Fibroblast of gingiva (primary cell): Measurements from ENCODE around the gene RGS13.
"Not testable (repeated sequence)": the region's sequence is repeated elsewhere in the genome, so short reads cannot be mapped to it uniquely, and the experiment has no call there.

ENCODE experiments used
- DNase-seq: peaks from one replicate; pipeline ENCODE4 v3.0.0-alpha.2; 2011; ENCODE audit warnings: low read depth

RGS13 gene

GRCh38 chr1:192678099-192678498 is 42.2 kb downstream of the RGS13 start:
- no peak for DNase-seq

GRCh38 chr1:192682335-192682734 is 46.4 kb downstream of the RGS13 start:
- DNase-seq = no peak

GRCh38 chr1:192683081-192683480 is 47.1 kb downstream of the RGS13 start:
- DNase-seq = not testable (repeated sequence)

GRCh38 chr1:192689459-192689858 is 53.5 kb downstream of the RGS13 start:
- no peak for DNase-seq

DNA sequence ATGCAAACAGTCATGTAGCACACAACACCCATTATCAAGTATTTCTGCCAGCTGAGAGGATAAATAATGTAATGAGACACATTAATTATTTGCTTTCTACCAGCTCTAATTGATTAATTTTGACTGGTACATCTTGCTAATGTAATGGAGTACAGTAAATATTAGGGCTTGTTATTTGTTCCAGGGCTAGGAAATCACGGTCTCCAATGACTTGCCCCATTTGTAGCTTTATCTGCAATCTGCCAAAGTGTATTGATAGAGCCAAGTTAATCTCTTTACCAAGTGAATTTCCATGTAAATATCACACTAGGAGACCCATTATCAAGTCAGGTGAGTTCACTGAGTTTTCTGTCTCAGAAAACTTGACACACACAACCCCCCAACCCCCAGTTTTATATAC is 55.1 kb downstream of the RGS13 start:
- no peak for DNase-seq

DNA sequence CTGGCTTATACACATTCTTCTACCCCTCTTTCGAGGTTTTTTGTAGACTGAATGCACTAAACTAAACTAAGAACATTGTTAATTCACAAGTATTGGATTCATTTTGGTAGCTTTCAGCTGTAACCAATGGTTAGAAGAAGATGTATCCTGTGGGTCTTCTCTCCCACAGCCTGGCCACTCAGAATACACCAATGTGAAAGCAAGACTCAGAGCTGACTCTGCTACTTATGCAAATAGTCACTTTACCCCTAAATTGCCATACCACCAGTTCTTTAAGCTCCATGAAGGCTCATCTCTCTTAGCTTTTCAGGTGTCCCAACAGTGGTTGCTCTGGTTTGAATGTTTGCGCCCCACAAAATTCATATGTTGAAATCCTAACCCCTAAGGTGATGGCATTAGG is 60.1 kb downstream of the RGS13 start:
- no peak for DNase-seq

- no peak for DNase-seq
Observed at GRCh38 chr1:192697771-192698170, 61.8 kb downstream of the RGS13 start.

DNA sequence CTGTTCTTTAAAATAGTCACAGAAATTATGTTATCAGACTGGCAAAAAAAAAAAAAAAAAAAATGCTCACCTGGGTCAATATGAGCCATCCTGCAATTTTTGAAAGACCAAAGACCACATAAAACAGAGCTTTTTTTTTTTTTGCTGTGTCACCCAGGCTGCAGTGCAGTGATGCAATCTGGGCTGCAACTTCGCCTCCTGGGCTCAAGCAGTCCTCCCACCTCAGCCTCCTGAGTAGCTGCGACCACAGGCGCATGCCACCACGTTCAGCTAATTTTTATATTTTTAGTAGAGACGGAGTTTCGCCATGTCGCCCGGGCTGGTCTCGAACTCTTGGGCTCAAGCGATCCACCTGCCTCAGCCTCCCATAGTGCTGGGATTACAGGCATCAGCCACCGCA is 62.8 kb downstream of the RGS13 start:
- no peak for DNase-seq

DNA sequence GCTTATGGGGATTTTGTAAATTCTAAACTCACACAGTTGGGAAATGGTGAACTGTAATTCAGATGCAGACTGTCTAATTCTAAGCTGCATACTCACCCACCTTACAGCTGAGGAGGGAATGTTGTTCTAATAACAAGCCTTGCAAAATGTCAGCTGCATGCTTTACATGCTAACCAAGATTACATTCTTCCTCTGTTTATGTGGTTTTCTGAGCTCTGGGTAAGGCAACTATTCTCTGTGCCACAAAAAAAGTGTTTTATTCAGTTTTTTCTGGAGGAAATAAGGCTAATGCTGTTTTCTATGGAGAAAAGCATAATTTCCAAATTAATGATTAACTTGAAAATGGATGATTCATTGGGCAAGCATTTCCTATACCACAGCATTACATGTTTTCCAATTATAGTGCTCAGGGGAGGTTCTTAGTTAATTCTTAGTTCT is 64.9 kb downstream of the RGS13 start:
- peak; percentile 87 for DNase-seq

- DNase-seq = peak; percentile 62
Observed at GRCh38 chr1:192702212-192702902, 66.4 kb downstream of the RGS13 start.

DNA sequence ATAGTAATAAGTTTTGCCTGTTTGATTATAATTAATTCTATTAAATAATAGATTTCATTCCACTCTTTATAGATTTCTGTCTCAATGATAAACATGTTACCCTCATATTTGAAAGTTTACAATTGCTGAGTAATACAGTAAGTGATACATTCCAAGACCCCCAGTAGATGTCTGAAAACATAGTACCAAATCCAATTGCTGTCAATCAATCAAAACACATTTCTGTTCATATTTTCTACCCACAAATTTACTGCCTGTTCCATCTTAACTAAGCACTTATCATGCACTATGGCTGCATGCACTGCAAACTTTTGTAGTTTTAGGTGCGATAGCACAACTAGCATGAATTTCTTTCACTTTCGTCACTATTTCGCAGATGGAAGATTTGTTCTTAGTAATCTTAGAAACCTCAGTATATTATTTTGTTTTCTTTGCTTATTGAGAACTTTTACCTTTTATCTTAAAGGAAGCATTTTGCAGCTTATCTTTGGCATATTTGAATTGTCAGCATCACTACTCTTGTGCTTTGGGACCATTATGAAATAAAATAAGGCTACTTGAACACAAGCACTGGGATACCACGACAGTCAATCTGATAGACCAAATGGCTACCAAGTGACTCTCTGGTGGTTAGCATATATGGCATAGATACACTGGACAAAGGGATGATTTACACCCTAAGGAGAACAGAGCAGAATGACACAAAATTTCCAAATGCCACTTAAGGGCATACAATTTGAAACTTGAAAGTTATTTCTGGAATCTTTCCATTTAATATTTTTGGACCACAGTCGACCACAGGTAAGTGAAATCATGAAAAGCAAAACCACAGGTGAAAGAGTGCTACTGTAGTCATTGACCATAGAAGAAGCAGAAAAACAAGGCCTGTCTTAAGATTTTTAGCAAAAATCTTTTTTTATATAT is 67.6 kb downstream of the RGS13 start:
- DNase-seq = no peak

DNA sequence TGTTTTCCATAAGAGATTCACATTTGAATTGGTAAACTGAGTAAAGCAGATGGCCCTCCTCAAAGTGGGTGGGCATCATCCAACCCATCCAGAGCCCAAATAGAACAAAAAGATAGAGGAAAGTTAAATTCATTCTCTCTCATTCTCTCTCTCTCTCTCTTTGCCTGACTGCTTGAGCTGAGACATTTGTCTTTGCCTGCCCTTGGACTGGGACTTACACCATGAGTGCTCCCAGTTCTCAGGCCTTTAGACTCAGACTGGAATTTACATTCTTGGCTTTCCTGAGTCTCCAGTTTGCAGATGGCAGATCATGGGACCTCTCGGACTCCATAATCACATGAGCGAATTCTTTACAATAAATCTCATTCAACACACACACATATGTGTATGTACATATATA is 69.6 kb downstream of the RGS13 start:
- no peak for DNase-seq

- DNase-seq = no peak
Observed at GRCh38 chr1:192706936-192707335, 71.0 kb downstream of the RGS13 start.

DNA sequence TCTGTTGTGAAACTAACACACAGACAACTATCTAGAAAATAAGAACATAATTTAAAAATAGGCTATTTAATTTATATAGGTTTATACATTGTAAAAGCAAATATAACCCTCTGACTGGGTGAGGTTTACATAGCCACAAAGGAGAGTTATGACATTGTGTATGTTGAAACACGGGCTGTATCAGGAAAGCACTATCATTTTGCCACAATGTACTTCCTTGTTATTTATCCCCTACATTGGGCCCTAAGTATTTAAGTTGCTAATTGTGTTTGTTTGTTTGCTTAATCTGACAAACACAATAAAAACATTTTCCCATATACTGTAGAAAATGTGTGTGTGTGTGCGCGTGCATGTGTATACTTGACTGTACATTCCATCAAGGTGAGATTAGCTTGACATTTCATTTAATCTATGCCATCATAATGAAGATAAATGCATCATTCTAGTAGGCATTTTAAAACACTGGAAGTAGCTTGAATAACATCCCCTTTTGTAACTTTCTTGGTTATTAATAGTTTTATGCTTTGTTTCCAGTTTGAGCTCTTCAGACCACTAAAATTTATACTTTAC is 72.1 kb downstream of the RGS13 start:
- DNase-seq = no peak

GRCh38 chr1:192709544-192709943 is 73.6 kb downstream of the RGS13 start:
- DNase-seq = no peak
